Measurements from ENCODE around the gene MPL.

MPL gene

GRCh38 chr1:43379476-43379875, 41.9 kb downstream of the MPL start:
- Histone ChIP-seq H3K9me3 (ENCODE audit: control insufficient read depth, insufficient read depth, low read length) (no peaks in the 10 kb centered on the region), H4K20me1 (ENCODE audit: control insufficient read depth, insufficient read depth, low read depth, low read length) (no peaks in the 10 kb centered on the region), H3K4me1 (ENCODE audit: control insufficient read depth, low read length) (no peaks in the 10 kb centered on the region), H3F3A (ENCODE audit: control insufficient read depth, insufficient read depth) (no peaks in the 10 kb centered on the region), H3K27ac (ENCODE audit: low read depth, low read length) (no peak overlapping the region), H3K4me3 (ENCODE audit: low read length) (no peak overlapping the region), H3K79me2 (ENCODE audit: control insufficient read depth, low read length) (no peaks in the 10 kb centered on the region), H3K4me2 (ENCODE audit: low read length) (no peak overlapping the region), H3K27me3 (ENCODE audit: control insufficient read depth, low read length) (no peaks in the 10 kb centered on the region), H3K36me3 (ENCODE audit: control insufficient read depth, low read length) (peaks cover 18% of the 10 kb centered on the region), H3K9me2 (replicated peaks; ENCODE audit: control insufficient read depth, low read length) (no peaks in the 10 kb centered on the region)
- TF ChIP-seq, protein P1, sequence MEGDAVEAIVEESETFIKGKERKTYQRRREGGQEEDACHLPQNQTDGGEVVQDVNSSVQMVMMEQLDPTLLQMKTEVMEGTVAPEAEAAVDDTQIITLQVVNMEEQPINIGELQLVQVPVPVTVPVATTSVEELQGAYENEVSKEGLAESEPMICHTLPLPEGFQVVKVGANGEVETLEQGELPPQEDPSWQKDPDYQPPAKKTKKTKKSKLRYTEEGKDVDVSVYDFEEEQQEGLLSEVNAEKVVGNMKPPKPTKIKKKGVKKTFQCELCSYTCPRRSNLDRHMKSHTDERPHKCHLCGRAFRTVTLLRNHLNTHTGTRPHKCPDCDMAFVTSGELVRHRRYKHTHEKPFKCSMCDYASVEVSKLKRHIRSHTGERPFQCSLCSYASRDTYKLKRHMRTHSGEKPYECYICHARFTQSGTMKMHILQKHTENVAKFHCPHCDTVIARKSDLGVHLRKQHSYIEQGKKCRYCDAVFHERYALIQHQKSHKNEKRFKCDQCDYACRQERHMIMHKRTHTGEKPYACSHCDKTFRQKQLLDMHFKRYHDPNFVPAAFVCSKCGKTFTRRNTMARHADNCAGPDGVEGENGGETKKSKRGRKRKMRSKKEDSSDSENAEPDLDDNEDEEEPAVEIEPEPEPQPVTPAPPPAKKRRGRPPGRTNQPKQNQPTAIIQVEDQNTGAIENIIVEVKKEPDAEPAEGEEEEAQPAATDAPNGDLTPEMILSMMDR (IDR thresholded peaks at IDR 0.05; ENCODE audit: low read depth, low read length, poor library complexity, severe bottlenecking), result no peak
- no peak for TF ChIP-seq EZH2phosphoT487 (IDR thresholded peaks at IDR 0.05; ENCODE audit: borderline replicate concordance, low read length)

DNA sequence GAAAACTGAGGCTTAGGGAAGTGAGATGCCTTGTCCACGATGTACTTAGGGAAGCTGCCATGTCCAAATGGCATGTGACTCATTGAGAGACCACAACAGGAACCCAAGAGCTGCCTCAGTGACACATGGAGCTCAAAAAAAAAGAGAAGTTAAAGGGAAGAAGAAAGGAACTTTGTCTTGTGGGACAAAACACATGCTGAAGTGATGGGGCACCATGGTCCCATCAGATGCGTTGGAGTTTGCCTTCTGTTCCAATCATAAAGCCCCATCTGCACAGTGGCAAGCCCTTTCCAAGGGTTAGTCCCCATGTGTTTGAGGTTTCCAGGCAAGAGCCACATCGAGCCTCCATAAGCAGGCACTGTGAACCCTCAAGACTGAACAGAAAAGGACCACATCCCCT, 44.0 kb downstream of the MPL start:
- Histone ChIP-seq H3K27me3 (ENCODE audit: control insufficient read depth, low read length) (no peaks in the 10 kb centered on the region), H3K9me2 (replicated peaks; ENCODE audit: control insufficient read depth, low read length) (no peaks in the 10 kb centered on the region), H3K36me3 (ENCODE audit: control insufficient read depth, low read length) (peaks cover 39% of the 10 kb centered on the region), H3F3A (ENCODE audit: control insufficient read depth, insufficient read depth) (no peaks in the 10 kb centered on the region), H3K4me1 (ENCODE audit: control insufficient read depth, low read length) (no peaks in the 10 kb centered on the region), H3K4me3 (ENCODE audit: low read length) (no peak overlapping the region), H3K9me3 (ENCODE audit: control insufficient read depth, insufficient read depth, low read length) (no peaks in the 10 kb centered on the region), H3K27ac (ENCODE audit: low read depth, low read length) (no peak overlapping the region), H3K79me2 (ENCODE audit: control insufficient read depth, low read length) (no peaks in the 10 kb centered on the region), H4K20me1 (ENCODE audit: control insufficient read depth, insufficient read depth, low read depth, low read length) (no peaks in the 10 kb centered on the region), H3K4me2 (ENCODE audit: low read length) (no peak overlapping the region)
- TF ChIP-seq, protein P1 (IDR thresholded peaks at IDR 0.05; ENCODE audit: low read depth, low read length, poor library complexity, severe bottlenecking), result no peak
- TF ChIP-seq EZH2phosphoT487 (IDR thresholded peaks at IDR 0.05; ENCODE audit: borderline replicate concordance, low read length), result no peak

GRCh38 chr1:43382027-43382779, 44.6 kb downstream of the MPL start:
- H3K27me3 ChIP-seq (ENCODE audit: control insufficient read depth, low read length), result no peaks in the 10 kb centered on the region
- no peaks in the 10 kb centered on the region for H4K20me1 ChIP-seq (ENCODE audit: control insufficient read depth, insufficient read depth, low read depth, low read length)
- no peak overlapping the region for H3K4me2 ChIP-seq (ENCODE audit: low read length)
- H3K9me3 ChIP-seq (ENCODE audit: control insufficient read depth, insufficient read depth, low read length), result no peaks in the 10 kb centered on the region
- no peaks in the 10 kb centered on the region for H3K79me2 ChIP-seq (ENCODE audit: control insufficient read depth, low read length)
- H3F3A ChIP-seq (ENCODE audit: control insufficient read depth, insufficient read depth), result no peaks in the 10 kb centered on the region
- no peaks in the 10 kb centered on the region for H3K9me2 ChIP-seq (replicated peaks; ENCODE audit: control insufficient read depth, low read length)
- no peak overlapping the region for H3K27ac ChIP-seq (ENCODE audit: low read depth, low read length)
- no peaks in the 10 kb centered on the region for H3K4me1 ChIP-seq (ENCODE audit: control insufficient read depth, low read length)
- H3K36me3 ChIP-seq (ENCODE audit: control insufficient read depth, low read length), result peaks cover 45% of the 10 kb centered on the region
- TF ChIP-seq EZH2phosphoT487 (IDR thresholded peaks at IDR 0.05; ENCODE audit: borderline replicate concordance, low read length), result no peak
- TF ChIP-seq, protein P1 (IDR thresholded peaks at IDR 0.05; ENCODE audit: low read depth, low read length, poor library complexity, severe bottlenecking), result no peak
- H3K4me3 ChIP-seq (ENCODE audit: low read length), result no peak overlapping the region

All from DOHH2 (cell line).